GM19238 (cell line): ENCODE data around the gene CST7.

ENCODE experiments used
- DNase-seq: peaks from one replicate; pipeline ENCODE4 v3.0.0; 2011; ENCODE audit warnings: low spot score; ENCODE audit not compliant: insufficient read length

The CST7 gene

DNA sequence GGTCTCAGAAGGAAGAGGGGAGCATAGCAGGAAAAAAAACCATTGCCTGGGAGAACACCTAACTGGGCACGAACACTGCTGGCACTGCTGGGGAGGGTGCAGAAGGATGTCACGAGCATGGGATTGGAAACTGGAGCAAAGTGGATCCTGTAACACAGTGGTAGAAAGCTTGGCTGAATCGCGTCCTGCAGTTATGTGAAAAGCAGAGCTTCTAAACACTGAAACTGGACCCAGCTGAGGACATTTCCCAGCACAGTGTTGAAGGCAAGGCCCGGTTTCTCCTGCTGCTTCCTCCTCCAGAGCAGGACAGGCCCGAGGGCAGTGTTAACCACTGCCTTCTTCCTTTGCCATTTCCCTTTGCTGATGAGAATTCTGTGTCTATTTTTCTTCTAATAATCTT lies 36.7 kb downstream of the CST7 start:
- no peak for DNase-seq

DNA sequence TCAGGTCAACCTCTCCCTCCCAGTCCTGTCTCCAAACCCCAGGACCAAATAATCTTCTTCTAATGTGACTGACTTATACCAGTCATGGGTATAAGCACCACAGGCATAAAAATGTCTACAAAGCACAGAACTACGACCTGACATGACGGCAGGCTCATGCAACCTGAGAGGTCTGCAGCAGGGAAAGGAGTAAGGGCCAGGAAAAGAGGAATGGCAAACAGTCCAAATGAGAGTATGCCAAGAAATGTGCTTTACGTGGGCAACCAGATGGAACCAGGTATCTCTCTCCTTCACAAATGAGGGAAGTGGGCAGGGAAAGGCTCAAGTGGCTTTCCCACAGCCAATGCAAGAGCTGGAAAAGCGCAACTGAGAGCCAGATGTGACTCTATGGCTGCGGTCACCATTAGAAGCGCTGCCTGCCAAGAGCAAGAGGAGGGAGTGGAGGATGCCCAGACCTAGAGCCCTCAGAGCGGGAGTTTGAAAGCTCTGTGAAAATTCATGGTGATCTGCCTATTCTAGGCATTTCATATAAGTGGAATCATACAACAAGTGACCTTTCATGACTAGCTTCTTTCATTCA lies 37.5 kb downstream of the CST7 start:
- DNase-seq = no peak

DNA sequence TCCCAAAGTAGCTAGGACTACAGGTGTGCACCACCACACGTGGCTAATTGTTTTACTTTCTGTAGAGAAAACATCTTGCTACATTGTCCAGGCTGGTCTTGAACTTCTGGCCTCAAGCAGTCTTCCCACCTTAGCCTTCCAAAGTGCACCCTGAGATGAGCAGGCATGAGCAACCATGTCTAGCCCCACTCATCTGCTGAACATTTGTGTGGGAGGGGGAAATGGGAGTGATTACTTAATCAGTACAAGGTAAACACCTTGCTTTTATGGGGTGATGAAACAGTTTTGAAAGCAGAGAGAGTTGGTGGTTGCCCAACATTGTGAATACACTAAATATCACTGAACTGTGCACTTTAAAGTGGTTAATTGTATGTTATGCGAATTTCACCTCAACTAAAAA lies 38.2 kb downstream of the CST7 start:
- no peak for DNase-seq

DNA sequence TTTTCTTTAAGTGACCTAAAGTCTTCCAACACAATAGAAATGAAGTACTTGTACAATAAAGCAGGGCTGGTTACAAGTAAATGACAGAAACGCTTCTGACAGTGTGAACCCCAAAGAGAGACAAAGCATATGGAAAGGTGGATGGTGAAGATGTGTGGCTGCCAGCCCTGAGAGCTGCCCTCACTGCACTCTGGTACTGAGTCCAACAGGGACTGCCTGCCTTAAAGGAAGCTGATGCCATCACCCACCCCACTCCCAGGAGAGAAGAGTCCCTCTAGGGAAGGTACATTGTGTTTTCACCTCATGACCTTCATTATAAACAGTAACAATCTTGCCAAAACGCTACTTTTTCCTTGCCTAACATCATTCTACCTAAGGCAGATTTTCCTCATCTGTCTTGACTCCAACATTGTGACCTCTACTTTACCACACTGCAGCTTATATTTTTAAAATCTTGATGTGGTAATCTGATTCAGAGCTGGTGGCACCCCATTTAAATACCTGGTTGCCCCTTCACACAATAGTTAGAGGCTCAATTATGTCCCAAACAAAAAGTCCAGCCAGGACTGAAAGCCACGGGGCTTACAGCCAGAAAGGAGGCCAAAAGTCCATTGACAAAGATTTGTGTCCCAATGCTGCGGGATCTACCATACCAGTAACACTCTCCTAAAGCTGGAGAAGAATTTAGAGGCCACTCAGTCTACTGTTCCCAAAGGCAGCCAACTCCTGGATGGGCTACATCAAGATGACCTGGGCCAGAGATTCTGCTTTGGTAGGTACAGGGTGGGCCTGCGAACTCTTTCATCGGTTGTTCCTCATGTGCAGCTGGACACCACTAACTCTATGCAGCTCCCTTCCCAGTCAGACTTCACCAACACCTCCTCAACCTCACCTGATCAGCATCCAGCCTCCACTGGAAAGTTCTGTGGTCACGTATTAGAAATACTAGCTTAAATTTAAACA lies 39.1 kb downstream of the CST7 start:
- no peak for DNase-seq

DNA sequence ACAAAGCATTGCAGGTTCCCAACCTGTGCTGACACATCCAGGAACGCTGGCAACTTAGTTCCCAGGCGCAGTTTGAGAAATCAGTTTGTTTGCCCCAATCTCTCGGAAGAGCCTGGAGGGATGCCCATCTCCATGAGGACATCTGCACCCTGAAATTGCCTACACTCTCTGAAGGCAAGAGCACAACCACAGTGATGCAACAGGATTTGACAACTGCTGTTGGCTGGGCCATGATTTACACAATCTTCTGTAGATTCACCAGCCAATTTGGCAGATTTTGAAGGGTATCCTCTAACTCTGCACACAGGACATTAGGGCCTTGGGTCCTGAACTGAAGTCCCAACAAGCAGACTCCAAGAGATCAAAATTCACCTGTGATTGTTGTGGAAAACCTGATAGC lies 40.1 kb downstream of the CST7 start:
- DNase-seq = no peak

DNA sequence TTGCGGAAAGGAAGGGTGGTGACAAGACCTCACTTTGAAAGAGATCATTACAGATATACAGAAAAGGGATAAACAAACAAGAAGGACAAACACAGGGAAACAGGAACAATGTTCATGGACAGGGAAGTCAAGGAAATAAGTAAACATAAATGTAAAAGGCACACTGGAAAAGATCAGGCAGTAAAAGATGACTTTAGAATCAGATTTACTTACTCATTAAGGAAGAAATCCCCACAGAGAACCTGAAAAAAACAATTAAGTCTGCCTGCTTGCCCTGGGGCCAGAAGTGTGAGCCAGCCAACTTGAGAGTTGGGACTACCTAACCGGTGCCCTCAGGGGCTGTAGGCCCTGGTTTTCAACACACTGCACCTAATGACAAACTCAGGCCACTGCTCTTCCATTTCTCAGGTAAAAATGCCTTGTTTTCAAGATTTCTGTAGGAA lies 41.8 kb downstream of the CST7 start:
- no peak for DNase-seq

DNA sequence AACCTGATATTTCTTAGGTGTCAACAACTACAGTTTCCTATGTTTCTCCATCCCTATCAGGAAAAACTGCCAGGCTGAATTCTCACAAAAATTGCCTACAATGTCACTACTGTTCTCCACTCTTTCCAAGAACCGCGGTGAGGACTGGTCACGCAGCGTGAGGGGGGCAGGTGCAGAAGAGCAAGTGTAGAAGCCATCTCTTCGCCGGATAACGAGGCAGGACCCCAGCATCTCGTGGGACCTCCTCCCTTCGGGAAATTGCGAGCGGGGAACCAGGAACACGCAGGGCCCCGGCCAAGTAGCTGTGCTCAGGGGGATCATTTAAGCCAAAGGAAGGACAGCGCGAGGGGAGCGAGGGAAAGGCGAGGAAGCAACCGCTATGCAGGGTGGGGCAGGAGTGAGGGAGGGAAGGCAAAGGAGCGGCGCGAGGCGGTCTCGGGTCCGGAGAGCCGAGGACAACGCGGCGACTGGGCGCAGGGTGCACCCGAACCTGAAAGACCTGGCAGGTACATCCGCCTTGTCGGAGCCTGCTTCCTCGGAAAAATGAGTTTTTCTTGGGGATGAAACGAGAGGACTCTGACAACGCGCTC lies 42.9 kb downstream of the CST7 start:
- peak; percentile 9 for DNase-seq

DNA sequence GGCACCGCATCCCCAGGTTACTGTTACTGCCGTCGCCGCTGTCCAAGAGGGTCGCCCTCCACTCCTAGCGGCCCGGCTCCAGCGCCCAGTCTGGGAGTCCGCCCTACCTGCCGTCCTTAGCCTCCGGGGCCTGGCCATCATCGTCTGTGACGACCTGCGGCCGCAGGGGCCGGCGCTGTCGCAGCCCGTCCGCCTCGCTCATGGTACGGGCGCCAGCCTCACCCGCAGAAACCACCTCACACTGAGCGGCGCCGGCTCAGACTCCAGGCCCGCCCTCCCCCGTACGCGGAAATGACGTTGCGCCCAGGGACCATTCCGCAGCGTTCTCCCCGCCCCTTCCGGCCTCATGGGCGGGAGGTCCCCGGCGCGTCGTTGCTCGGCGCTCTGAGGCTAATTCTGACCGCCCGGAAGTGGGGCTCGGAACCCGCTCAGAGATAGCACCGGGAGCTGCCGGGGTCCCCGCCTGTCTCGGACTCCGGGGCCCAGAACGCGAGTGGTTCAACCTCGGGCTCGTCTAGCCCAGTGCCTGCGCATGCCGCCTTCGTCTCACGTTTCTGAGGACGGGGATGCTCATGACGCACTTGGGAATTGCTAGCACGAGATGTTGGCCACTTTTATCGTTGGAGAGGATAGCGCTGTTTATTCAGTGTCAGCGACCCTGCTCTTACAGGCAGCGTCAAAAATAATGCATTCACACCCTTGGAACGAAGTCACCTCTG lies 43.6 kb downstream of the CST7 start, which contains the start of gene APMAP:
APMAP (minus strand) TSS at position 265 of the 719 bp plus-strand sequence; CDS start at position 202, 63 bp downstream.
- peak; percentile 93 for DNase-seq

DNA sequence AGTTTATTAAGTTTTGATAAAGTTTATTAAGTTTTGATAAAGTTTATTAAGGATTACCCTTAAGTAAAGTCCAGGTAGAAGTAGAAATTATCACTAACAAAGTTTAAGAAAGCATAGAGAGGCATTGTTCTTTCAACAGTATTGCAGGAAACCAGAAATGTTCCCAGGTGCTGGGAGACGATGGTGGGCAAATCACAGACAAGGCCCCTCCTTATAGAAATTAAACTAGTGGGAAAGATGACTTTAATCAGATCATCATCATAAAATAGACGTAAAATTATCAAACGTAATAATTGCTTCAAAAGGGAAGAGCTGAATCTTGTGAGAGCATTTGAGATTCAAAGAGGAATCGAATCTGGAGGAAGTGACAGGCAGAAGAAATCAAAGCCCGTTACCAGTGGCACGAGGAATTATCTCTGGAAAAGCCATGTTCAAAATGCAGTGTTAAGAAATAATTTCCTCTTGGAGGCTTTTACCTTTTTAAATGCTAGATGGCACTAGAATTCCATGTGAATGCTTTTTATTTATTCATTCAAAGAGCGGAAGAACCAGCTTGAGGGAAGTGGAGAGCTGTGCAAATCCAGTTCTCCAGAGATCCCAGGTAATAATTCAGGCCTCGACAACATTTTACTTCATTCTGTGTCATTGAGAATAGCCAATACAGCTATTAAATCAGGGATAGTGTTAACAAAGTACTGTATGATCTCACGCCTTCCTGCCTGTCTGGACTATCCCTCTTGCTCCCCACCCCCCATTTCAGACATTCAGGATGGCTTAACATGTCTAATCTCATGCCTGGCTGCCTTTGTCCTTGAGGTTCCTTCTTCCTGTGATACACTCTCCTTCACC lies 44.5 kb downstream of the CST7 start:
- no peak for DNase-seq

DNA sequence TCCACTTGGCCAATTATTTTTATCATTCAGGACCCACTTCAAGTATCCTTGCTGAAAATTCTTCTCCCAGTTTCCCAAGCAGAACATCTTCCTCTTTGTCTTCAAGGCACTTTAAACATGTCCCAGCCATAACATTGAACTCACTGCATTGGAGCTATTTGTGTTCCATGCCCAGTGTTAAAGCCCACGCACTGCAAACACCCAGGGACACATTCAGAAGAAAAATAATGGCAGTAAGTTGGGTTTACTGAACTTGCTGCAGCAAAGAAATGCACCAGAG lies 45.1 kb downstream of the CST7 start:
- no peak for DNase-seq

DNA sequence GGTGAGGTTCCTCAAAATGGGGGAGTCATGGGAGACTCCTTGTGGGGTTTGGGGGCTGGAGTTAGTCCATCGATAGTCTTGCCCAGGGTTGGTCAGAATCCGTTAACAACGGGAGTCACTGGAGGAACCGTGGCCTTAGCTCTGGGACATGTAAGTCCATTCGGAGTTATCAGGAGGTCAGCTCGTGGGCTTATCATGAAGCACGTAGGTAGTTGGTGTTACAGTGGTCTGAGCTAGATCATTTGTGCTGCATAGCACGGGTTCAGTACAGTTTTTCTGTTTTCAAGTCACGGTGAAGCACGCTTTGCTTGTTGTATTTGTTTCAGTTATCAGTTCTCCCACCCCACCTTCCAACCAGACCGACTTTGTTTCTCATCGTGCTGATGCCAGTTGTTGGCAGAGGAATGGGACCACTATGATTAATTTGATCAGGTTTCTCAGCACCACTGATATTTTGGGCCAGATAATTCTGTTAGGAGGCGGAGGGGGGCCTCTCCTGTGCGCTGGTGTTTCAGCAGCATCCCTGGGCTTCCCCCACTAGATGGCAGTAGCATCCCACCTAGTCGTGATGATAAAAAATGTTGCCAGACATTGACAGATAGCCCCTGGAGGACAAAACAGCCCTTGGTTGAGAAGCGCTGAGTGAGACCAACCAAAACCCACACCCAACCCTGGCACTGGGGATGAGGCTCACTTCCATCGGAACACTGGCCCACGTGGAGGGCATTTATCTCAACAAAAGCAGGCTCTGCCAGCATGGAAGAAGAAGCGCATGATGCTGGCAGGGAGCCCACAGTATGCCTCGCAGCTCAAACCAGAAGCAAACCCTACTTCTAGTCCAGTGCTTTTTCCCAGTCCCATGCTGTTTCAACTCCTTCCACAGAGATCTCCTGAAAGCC lies 45.6 kb downstream of the CST7 start:
- DNase-seq = peak; percentile 52

DNA sequence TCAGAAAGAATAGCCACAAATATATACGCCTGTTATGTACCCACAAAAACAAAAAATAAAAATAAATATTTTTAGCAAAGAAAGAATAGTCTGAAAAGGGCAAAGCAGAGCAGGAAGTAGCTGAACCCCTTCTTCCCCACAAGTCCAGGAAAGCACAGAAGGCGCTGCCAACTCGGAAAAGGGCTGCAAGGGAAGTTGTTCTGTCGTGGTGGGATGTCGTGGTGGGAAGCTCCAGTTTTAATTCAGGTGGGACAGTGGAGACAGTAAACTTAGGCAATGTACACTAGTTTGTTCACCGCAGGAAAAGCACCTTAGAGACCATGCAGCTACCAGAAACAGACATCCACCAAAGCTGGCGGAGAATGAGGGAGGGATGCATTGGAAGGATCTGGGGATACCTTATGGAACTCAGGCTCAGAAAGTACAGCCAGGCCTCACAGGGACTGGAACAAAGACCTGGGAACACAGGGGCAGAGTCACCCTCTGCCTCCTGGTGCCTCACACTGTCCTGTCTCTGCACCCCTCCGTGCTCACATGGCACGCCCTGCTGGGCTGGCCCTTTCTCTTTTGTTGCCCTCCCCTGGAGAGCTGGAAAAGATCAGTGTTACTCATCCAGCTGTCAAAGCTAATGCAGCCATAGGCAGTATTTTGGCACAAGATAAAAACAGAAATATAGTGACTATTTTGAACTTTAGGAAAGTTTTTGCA lies 46.8 kb downstream of the CST7 start:
- DNase-seq = no peak

DNA sequence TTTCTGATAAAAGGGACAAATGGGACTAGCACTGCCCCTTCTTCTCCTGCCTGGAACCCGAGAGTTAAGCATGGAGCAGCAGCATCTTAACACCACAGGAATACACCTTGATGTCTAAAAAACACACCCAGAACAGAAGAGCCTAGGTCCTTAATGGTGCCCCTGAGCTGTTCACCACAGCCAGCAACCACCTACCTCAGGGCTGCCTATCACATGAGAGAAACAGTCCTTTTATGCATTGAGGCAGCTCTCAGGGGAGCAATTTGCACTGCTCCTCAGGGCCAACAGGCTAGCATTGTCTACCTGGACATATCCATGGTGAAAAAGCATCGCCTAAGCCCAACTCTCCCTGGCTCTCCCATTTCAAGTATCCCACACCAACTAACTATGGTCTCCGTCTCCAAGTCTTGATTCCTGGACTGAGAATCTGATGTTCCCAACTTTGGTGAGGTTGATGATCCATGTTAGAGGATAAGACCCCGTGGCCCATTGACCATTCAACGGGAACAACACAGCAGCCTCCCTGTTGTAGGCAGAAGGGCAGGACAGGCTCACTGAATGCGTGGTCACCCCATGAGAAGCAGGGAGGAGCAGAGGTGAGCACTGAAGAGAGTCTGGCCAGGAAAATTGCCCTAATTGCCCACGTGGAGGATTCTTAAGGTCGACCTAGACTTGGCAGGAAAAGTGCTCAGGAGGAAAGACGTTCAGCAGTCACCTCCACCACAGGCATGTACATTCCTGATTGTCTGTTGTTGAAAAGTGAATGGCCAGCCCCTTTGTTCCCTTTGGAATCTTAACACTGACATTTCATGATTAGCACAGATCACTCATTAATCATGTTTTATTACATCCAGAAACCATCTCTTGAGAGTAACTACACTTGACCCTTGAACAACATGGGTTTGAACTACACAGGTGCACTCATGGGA lies 47.6 kb downstream of the CST7 start:
- DNase-seq = no peak

DNA sequence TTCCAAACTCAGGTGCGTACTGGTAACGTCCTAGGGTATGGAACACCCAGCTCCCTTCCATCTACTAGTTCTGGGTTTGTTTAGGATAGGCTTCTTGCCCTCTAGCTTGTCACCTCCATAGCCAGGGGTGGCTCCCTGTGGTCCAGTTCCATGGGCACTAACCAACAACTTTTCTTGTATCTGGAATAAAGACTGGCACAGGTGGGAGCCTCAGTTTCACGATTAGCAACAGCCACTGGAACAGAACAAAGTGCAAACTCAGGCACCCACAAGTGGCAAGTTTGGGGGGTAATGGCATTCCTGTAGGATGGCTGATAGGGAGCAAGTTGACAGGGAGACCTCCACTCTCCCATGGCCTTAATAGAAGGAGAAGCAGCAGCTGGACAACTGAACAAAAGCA lies 49.1 kb downstream of the CST7 start:
- no peak for DNase-seq

DNA sequence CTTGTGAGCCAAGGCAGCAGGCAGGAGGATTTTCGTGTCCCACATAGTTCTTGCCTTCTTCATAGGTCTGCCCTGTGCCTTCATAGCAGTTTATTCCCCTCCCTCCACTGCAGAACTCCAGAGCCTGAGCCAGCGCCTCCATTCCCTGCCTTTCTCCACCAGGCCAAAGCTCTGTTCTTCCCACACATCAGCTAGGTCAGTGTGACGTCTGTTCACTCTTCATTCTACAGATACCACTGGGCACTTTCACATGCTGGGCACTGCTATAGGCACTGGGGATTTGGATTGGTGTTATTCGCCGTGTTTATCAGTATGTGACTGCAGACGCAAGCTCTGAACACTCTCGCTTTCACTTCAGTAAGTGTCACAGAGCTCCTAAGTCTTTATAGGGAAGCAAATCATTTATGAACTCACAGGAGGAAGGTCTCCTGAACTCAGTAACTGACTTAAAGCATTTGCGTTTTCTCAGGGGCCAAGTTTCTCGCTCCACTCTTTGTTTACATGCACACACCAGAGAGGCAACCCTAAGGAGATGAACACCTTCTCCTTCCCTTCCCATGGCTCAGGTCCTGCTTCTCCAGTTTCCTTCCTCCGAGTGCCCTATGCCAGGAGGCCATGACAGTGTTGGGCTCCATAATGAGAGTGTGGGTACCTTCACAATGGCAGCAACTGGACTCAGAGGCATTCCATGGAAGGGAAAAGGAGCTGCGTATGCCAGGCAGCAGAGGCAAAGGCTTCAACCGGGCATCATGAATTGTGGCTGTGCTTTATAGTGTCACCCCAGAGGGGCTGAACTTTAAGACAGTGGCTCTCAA lies 49.8 kb downstream of the CST7 start:
- DNase-seq = no peak

DNA sequence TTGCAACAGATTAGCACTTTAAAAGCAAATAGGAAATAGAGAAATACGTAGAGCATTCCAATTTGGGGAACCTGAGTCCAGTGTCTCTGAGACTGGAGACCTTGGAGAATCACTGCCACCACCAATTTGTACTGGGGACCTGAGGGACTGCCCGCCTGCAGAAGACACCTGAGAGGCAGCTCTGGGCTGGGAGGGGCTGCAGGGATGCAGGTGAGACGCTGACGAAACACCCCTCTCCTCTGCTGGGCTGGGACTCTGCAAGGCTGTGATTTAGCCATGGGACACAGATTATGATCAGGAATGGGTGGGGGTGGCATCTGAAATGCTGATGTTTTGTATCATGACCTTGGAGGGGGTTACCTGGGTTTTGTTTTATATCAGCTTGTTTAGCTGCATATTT lies 50.5 kb downstream of the CST7 start:
- DNase-seq = no peak

DNA sequence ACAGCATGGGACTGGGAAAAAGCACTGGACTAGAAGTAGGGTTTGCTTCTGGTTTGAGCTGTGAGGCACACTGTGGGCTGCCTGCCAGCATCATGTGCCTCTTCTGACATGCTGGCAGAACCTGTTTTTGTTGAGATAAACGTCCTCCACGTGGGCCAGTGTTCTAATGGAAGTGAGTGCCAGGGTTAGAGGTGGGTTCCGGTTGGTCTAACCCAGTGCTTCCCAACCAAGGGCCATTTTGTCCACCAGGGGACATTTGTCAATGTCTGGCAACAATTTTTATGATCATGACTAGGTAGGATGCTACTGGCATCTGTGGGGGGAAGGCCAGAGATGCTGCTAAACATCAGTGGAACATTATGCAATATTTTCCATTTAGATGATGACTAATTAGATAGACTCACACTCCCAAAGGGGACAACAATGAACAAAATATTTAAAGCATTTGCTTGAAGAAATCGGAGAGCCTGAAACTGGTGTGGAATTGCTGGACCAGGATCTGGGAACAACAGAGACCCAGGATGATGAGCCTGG lies 51.3 kb downstream of the CST7 start:
- no peak for DNase-seq
